Left lung (tissue), 10 donors: ENCODE measurements around the gene ORC2. TPM values are rescaled to one million over a fixed set of nuclear protein-coding genes. Genes with fewer than 3 reads are reported as not detected.

Experiments
- ATAC-seq: fragments of 200-7000 bp; cut with Tn5 transposase; one replicate; pipeline ENCODE4 v1.9.1; 2020; ENCODE audit warnings: moderate library complexity
- DNase-seq, 4 donors: peaks; one replicate each; pipeline ENCODE4 v3.0.0-alpha.2; 2013 to 2020
- H3K27ac ChIP-seq, 2 donors: fragments of 200-600 bp; sonication (generic) in 1 of 2; one replicate each; pipeline versions ENCODE4 v1.5.0 to v1.8.0; 2020 to 2021
- H3K27me3 ChIP-seq, 2 donors: fragments of 200-600 bp; sonication (generic) in 1 of 2; one replicate each; pipeline versions ENCODE4 v1.5.0 to v1.8.0; 2020 to 2021
- H3K36me3 ChIP-seq, 2 donors: fragments of 200-600 bp; sonication (generic) in 1 of 2; one replicate each; pipeline versions ENCODE4 v1.5.0 to v1.8.0; 2020 to 2021
- H3K4me1 ChIP-seq, 2 donors: fragments of 200-600 bp; one replicate each; pipeline ENCODE4 v1.8.0; 2021
- H3K4me3 ChIP-seq, 2 donors: fragments of 200-600 bp; sonication (generic) in 1 of 2; one replicate each; pipeline versions ENCODE4 v1.5.0 to v1.8.0; 2020 to 2021; ENCODE audit warnings: mild to moderate bottlenecking in 1 of 2
- H3K9me3 ChIP-seq, 2 donors: fragments of 200-600 bp; sonication (generic) in 1 of 2; one replicate each; pipeline versions ENCODE4 v1.5.0 to v1.8.0; 2020 to 2021
- CTCF ChIP-seq, 2 donors: fragments of 200-600 bp; sonication (generic) in 1 of 2; IDR thresholded peaks; one replicate each; pipeline versions ENCODE4 v1.5.0 to v1.8.0; 2021; ENCODE audit warnings: antibody characterized with exemption in 2 of 2
- intact Hi-C, 2 donors: fragments of 100-400 bp; cut with DNase I; formaldehyde crosslinking; loops; one replicate each; pipeline versions ENCODE4 v1.11.2 to v1.14.2; 2022
- polyA plus RNA-seq, 6 donors: library from polyadenylated mRNA; unstranded; fragments of 120-200 nt; gene quantifications; one replicate each; pipeline ENCODE4 v1.2.1, GENCODE V29; 2013; ENCODE audit not compliant: insufficient read length in 6 of 6
- total RNA-seq, 2 donors: library from RNA; stranded (reverse); fragmentation: NEBNext Ultra II Directional; extraction: Animal tissue kit (Norgen Biotek cat#: 25700); gene quantifications; one replicate each; pipeline ENCODE4 v1.2.1, GENCODE V29; 2021
- donor health status: DM: no; HTN: yes; CAD: no.
- donor health status: DM: no; HTN: no; CAD: no.

Gene ORC2
- total and polyA plus RNA-seq, 8 donors, result 25.6 to 46.1 (median 39.0) TPM

- intact Hi-C loops, result no loop called here
- H3K27me3 ChIP-seq, result no peaks in the 10 kb centered on the region
- no peak for ATAC-seq
- no peak overlapping the region for H3K4me3 ChIP-seq
- no peaks in the 10 kb centered on the region for H3K9me3 ChIP-seq
- H3K4me1 ChIP-seq, result no peaks in the 10 kb centered on the region
- peaks cover 0 to 94% of the 10 kb centered on the region in 2 donors for H3K36me3 ChIP-seq
- no peak for DNase-seq
- no peak overlapping the region for H3K27ac ChIP-seq
- no peak for TF ChIP-seq CTCF (IDR thresholded peaks at IDR 0.05)
Measured at GRCh38 chr2:200913654-200914053, 49.8 kb downstream of the ORC2 start.

- H3K9me3 ChIP-seq, result no peaks in the 10 kb centered on the region
- DNase-seq (no peak), ATAC-seq (no peak)
- no peaks in the 10 kb centered on the region for H3K27me3 ChIP-seq
- no peaks in the 10 kb centered on the region for H3K4me1 ChIP-seq
- H3K36me3 ChIP-seq, result peaks cover 0 to 67% of the 10 kb centered on the region in 2 donors
- no peak overlapping the region for H3K27ac ChIP-seq
- no peak for TF ChIP-seq CTCF (IDR thresholded peaks at IDR 0.05)
- intact Hi-C loops, result loop anchor here in 1 of 2 donors (5.0 to 10.0 kb wide), 2 partner anchors 165 to 267 kb away; partner anchors contain the start of genes HYCC2 and NDUFB3
- H3K4me3 ChIP-seq, result no peak overlapping the region
Measured at GRCh38 chr2:200909958-200910357, 53.5 kb downstream of the ORC2 start.

- ATAC-seq (peak; percentile 93), DNase-seq (peak in 3 of 4 donors; percentile 25 to 71 (median 70))
- intact Hi-C loops, result loop anchor here in 1 of 2 donors (5.0 to 10.0 kb wide), 2 partner anchors 169 to 272 kb away; partner anchors contain the start of genes HYCC2 and NDUFB3
- TF ChIP-seq CTCF (IDR thresholded peaks at IDR 0.05), result peak; percentile 40 to 58
- Histone ChIP-seq H3K4me1 (no peaks in the 10 kb centered on the region), H3K4me3 (no peak overlapping the region), H3K27me3 (no peaks in the 10 kb centered on the region), H3K9me3 (no peaks in the 10 kb centered on the region), H3K27ac (no peak overlapping the region), H3K36me3 (peaks cover 0 to 42% of the 10 kb centered on the region in 2 donors)
Measured at GRCh38 chr2:200905618-200906296, 57.7 kb downstream of the ORC2 start.

GRCh38 chr2:200901459-200902072 lies 61.9 kb downstream of the ORC2 start:
- H3K4me1 ChIP-seq, result no peaks in the 10 kb centered on the region
- peak; percentile 60 to 78 for TF ChIP-seq CTCF (IDR thresholded peaks at IDR 0.05)
- H3K9me3 ChIP-seq, result no peaks in the 10 kb centered on the region
- no peaks in the 10 kb centered on the region for H3K27me3 ChIP-seq
- intact Hi-C loops, result loop anchor here in 1 of 2 donors (10.0 kb wide), 1 partner anchor 173 kb away; the partner anchor contains the start of genes HYCC2 and NDUFB3
- H3K36me3 ChIP-seq, result peaks cover 0 to 56% of the 10 kb centered on the region in 2 donors
- DNase-seq, result peak in 3 of 4 donors; percentile 24 to 72 (median 46)
- no peak overlapping the region for H3K4me3 ChIP-seq
- ATAC-seq, result peak; percentile 95
- H3K27ac ChIP-seq, result no peak overlapping the region

- Histone ChIP-seq H3K36me3 (peaks cover 0 to 72% of the 10 kb centered on the region in 2 donors), H3K27me3 (no peaks in the 10 kb centered on the region), H3K27ac (no peak overlapping the region), H3K9me3 (no peaks in the 10 kb centered on the region), H3K4me1 (no peaks in the 10 kb centered on the region), H3K4me3 (no peak overlapping the region)
- intact Hi-C loops, result no loop called here
- no peak for ATAC-seq
- DNase-seq, result no peak
- TF ChIP-seq CTCF (IDR thresholded peaks at IDR 0.05), result no peak
Measured at GRCh38 chr2:200899482-200899881, 64.0 kb downstream of the ORC2 start.
